H9 (cell line): ENCODE measurements around the gene ACTN2. TPM values are rescaled to one million over a fixed set of nuclear protein-coding genes. Genes with fewer than 3 reads are reported as not detected.

Experiments used
- DNase-seq: peaks from one replicate; pipeline ENCODE4 v3.0.0-alpha.2; 2017
- H2AFZ ChIP-seq: one replicate; pipeline ENCODE4 v1.6.1; 2013; ENCODE audit warnings: mild to moderate bottlenecking, low read length, control low read depth, moderate library complexity
- H2AK5ac ChIP-seq: 2 replicates; pipeline ENCODE4 v1.6.1; 2013; ENCODE audit warnings: low read length, control low read depth, mixed read lengths; ENCODE audit not compliant: insufficient read length
- H2BK120ac ChIP-seq: one replicate; pipeline ENCODE4 v1.6.1; 2013; ENCODE audit warnings: low read depth, mild to moderate bottlenecking, low read length, control low read depth, inconsistent platforms; ENCODE audit not compliant: poor library complexity, severe bottlenecking
- H2BK12ac ChIP-seq: 2 replicates; pipeline ENCODE4 v1.6.1; 2013; ENCODE audit warnings: low read length, control low read depth, mixed read lengths, low read depth; ENCODE audit not compliant: insufficient read length
- H2BK15ac ChIP-seq: 2 replicates; pipeline ENCODE4 v1.6.1; 2013; ENCODE audit warnings: low read depth, low read length, control low read depth
- H2BK20ac ChIP-seq: one replicate; pipeline ENCODE4 v1.6.1; 2013; ENCODE audit warnings: low read depth, mild to moderate bottlenecking, low read length, control low read depth, inconsistent platforms; ENCODE audit not compliant: poor library complexity, severe bottlenecking
- H2BK5ac ChIP-seq: 2 replicates; pipeline ENCODE4 v1.6.1; 2013; ENCODE audit warnings: low read length, control low read depth, mixed read lengths; ENCODE audit not compliant: insufficient read length
- H3K14ac ChIP-seq: 2 replicates; pipeline ENCODE4 v1.6.1; 2013; ENCODE audit warnings: low read length, control low read depth; ENCODE audit not compliant: insufficient read depth
- H3K18ac ChIP-seq: 2 replicates; pipeline ENCODE4 v1.6.1; 2013; ENCODE audit warnings: low read depth, mild to moderate bottlenecking, mixed read lengths, low read length, control low read depth; ENCODE audit not compliant: insufficient read length
- H3K23ac ChIP-seq: 2 replicates; pipeline ENCODE4 v1.6.1; 2013; ENCODE audit warnings: low read length, control low read depth, mixed read lengths, low read depth; ENCODE audit not compliant: insufficient read length
- H3K23me2 ChIP-seq: 2 replicates; pipeline ENCODE4 v1.6.1; 2013; ENCODE audit warnings: low read depth, mild to moderate bottlenecking, mixed read lengths, low read length, control low read depth; ENCODE audit not compliant: insufficient read length, poor library complexity, severe bottlenecking
- H3K27ac ChIP-seq: 2 replicates; pipeline ENCODE4 v1.5.1; 2013; ENCODE audit warnings: low read length, control low read depth, mixed read lengths, low read depth; ENCODE audit not compliant: insufficient read length
- H3K27me3 ChIP-seq: 2 replicates; pipeline ENCODE4 v1.6.1; 2013; ENCODE audit warnings: low read length, control low read depth, inconsistent platforms; ENCODE audit not compliant: insufficient read depth
- H3K4ac ChIP-seq: 2 replicates; pipeline ENCODE4 v1.6.1; 2013; ENCODE audit warnings: low read depth, mild to moderate bottlenecking, control low read depth, inconsistent platforms, low read length, moderate library complexity
- H3K4me1 ChIP-seq: 2 replicates; pipeline ENCODE4 v1.6.1; 2013; ENCODE audit warnings: low read length, control low read depth, inconsistent platforms; ENCODE audit not compliant: insufficient read depth
- H3K4me2 ChIP-seq: 2 replicates; pipeline ENCODE4 v1.6.1; 2013; ENCODE audit warnings: low read length, control low read depth, mixed read lengths; ENCODE audit not compliant: insufficient read length, insufficient read depth
- H3K56ac ChIP-seq: 2 replicates; pipeline ENCODE4 v1.6.1; 2013; ENCODE audit warnings: low read depth, mild to moderate bottlenecking, mixed read lengths, low read length, control low read depth; ENCODE audit not compliant: insufficient read length
- H3K79me1 ChIP-seq: 2 replicates; pipeline ENCODE4 v1.6.1; 2013; ENCODE audit warnings: low read depth, mild to moderate bottlenecking, moderate library complexity, low read length, control low read depth, inconsistent platforms; ENCODE audit not compliant: insufficient read depth, poor library complexity, severe bottlenecking
- H3K79me2 ChIP-seq: 2 replicates; pipeline ENCODE4 v1.6.1; 2013; ENCODE audit warnings: low read length, control low read depth, inconsistent platforms; ENCODE audit not compliant: insufficient read depth
- H3K9ac ChIP-seq: 2 replicates; pipeline ENCODE4 v1.6.1; 2013; ENCODE audit warnings: low read length, control low read depth, mixed read lengths; ENCODE audit not compliant: insufficient read length; ENCODE audit errors: extremely low read depth
- H3K9me3 ChIP-seq: one replicate; pipeline ENCODE4 v1.6.1; 2013; ENCODE audit warnings: low read depth, low read length, inconsistent platforms; ENCODE audit not compliant: control insufficient read depth
- H3T11ph ChIP-seq: one replicate; pipeline ENCODE4 v1.6.1; 2013; ENCODE audit warnings: mild to moderate bottlenecking, low read length, control low read depth, inconsistent platforms
- H4K20me1 ChIP-seq: one replicate; pipeline ENCODE4 v1.6.1; 2013; ENCODE audit not compliant: control insufficient read depth, insufficient read length, insufficient read depth
- H4K5ac ChIP-seq: 2 replicates; pipeline ENCODE4 v1.6.1; 2013; ENCODE audit warnings: low read depth, mild to moderate bottlenecking, mixed read lengths, low read length, control low read depth; ENCODE audit not compliant: insufficient read length
- H4K8ac ChIP-seq: replicated peaks from 2 replicates; pipeline ENCODE4 v1.6.1; 2013; ENCODE audit warnings: low read length, control low read depth, mixed read lengths, low read depth; ENCODE audit not compliant: insufficient read length
- H4K91ac ChIP-seq: 2 replicates; pipeline ENCODE4 v1.6.1; 2013; ENCODE audit warnings: low read depth, mild to moderate bottlenecking, moderate library complexity, mixed read lengths, low read length, control low read depth; ENCODE audit not compliant: insufficient read length
- H3K27ac Mint-ChIP-seq, 3 experiments: 2 replicates in 2 of 3; 3 replicates in 1 of 3; pipeline ENCODE4 v1.8.0; 2020 to 2021; ENCODE audit warnings: mixed read lengths in 3 of 3, mild to moderate bottlenecking in 1 of 3, moderate library complexity in 1 of 3
- H3K27me3 Mint-ChIP-seq: 2 replicates; pipeline ENCODE4 v1.8.0; 2021; ENCODE audit warnings: low read depth, mild to moderate bottlenecking, moderate library complexity, mixed read lengths
- H3K36me3 Mint-ChIP-seq, 3 experiments: 2 replicates in 2 of 3; 3 replicates in 1 of 3; pipeline ENCODE4 v1.8.0; 2020 to 2021; ENCODE audit warnings: low read depth in 3 of 3, mixed read lengths in 3 of 3; ENCODE audit not compliant: insufficient read depth in 1 of 3
- H3K4me1 Mint-ChIP-seq, 2 experiments: 2 replicates each; pipeline ENCODE4 v1.8.0; 2020; ENCODE audit warnings: mixed read lengths in 2 of 2
- H3K4me3 Mint-ChIP-seq, 2 experiments: 2 replicates in 1 of 2; 3 replicates in 1 of 2; pipeline ENCODE4 v1.8.0; 2020 to 2021; ENCODE audit warnings: mild to moderate bottlenecking in 2 of 2, mixed read lengths in 2 of 2, moderate library complexity in 1 of 2
- H3K9me3 Mint-ChIP-seq, 2 experiments: 2 replicates in 1 of 2; 3 replicates in 1 of 2; pipeline ENCODE4 v1.8.0; 2020; ENCODE audit warnings: mild to moderate bottlenecking in 2 of 2, mixed read lengths in 2 of 2, moderate library complexity in 1 of 2
- CTCF ChIP-seq: fragments of 200-600 bp; sonication (generic); conservative IDR thresholded peaks from 3 replicates; pipeline ENCODE4 v1.8.0; 2021; ENCODE audit warnings: antibody characterized with exemption, mild to moderate bottlenecking
- WGBS: extraction: QIAGEN DNeasy Blood & Tissue Kit; methylation state at CpG from one replicate; pipeline ENCODE4 v1.1.7; 2013; ENCODE audit warnings: missing lambda C conversion rate, low lambda C conversion rate, mixed read lengths; ENCODE audit not compliant: insufficient read length; ENCODE audit errors: extremely low coverage; 5-methylcytosine and 5-hydroxymethylcytosine counted together
- total RNA-seq: library from RNA; stranded (reverse); gene quantifications from 2 replicates; pipeline ENCODE4 v1.2.1, GENCODE V29; 2021

ACTN2 gene
- total RNA-seq, 1 experiment from 2014 or later: 2.3 TPM

DNA sequence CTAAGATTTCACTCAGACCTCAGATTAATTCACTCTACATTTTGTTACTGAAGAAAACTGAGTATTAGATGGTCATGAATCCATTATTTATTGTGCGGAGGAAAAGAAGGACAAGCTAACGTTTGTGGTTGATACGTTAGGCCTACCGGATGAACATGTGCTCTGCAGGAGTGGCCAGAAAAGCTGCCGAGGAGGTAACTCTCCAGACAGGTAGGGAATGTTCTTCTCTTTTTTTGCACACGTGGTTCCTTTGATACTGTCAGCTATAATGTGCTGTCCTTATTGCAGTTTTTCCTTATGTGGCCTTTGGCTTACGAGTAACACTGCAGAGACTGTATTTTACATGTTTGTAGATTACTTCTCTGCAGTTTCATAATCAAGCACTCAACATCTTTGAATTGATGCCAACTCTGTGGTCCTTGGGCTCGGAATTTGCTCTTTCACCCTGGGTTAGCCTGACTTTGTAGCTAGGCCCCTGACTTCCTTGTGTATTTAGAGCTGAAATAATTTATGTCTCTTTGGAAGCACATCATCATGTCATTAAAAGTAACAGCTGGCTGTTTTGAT, 122.3 kb downstream of the ACTN2 start:
- H3K4me2 ChIP-seq: no peak overlapping the region
- no peak overlapping the region for H2AK5ac ChIP-seq
- no peak overlapping the region for H3K23ac ChIP-seq
- Mint-ChIP-seq H3K4me3 (no peak overlapping the region), H3K27ac (no peak overlapping the region), H3K36me3 (peaks cover 6 to 24% (median 24%) of the 10 kb centered on the region in 3 experiments; a peak in 6 of 7 replicates), H3K9me3 (no peaks in the 10 kb centered on the region), H3K27me3 (no peaks in the 10 kb centered on the region), H3K4me1 (no peaks in the 10 kb centered on the region)
- no peak for DNase-seq
- H4K91ac ChIP-seq: no peak overlapping the region
- H2BK20ac ChIP-seq: no peak overlapping the region
- H2BK5ac ChIP-seq: no peak overlapping the region
- no peak overlapping the region for H2BK12ac ChIP-seq
- no peak overlapping the region for H3K14ac ChIP-seq
- H3K56ac ChIP-seq: no peak overlapping the region
- no peak overlapping the region for H2AFZ ChIP-seq
- no peak overlapping the region for H2BK120ac ChIP-seq
- no peaks in the 10 kb centered on the region for H3K23me2 ChIP-seq
- H2BK15ac ChIP-seq: no peak overlapping the region
- TF ChIP-seq CTCF: no peak
- H3K4me1 ChIP-seq: no peaks in the 10 kb centered on the region
- no peaks in the 10 kb centered on the region for H3K79me2 ChIP-seq
- no peak overlapping the region for H3T11ph ChIP-seq
- H3K27me3 ChIP-seq: no peaks in the 10 kb centered on the region
- WGBS: no CpG with 5 or more reads among the region's 8 CpGs
- H3K79me1 ChIP-seq: no peaks in the 10 kb centered on the region
- no peak overlapping the region for H3K9ac ChIP-seq
- no peaks in the 10 kb centered on the region for H4K20me1 ChIP-seq
- no peak overlapping the region for H3K4ac ChIP-seq
- no peak overlapping the region for H3K18ac ChIP-seq
- no peak overlapping the region for H3K27ac ChIP-seq
- no peak overlapping the region for H4K8ac ChIP-seq
- no peak overlapping the region for H4K5ac ChIP-seq
- H3K9me3 ChIP-seq: no peaks in the 10 kb centered on the region
